H1 (cell line): ENCODE measurements around the gene BAZ2A. TPM values are rescaled to one million over a fixed set of nuclear protein-coding genes. Genes with fewer than 3 reads are reported as not detected.

Source experiments
- HDAC6 ChIP-seq: IDR thresholded peaks from one replicate; pipeline ENCODE4 v1.7.1; 2012; ENCODE audit warnings: low read depth, mild to moderate bottlenecking, inconsistent platforms, low read length, moderate library complexity
- polyA plus RNA-seq, 7 experiments: library from polyadenylated mRNA; depleted of rRNA in 3 of 7; stranded (reverse) in 5 of 7; unstranded in 2 of 7; fragments of >200 nt in 5 of 7; fragments of 200-250 nt in 2 of 7; gene quantifications; 1 replicate in 5 of 7; 2 replicates in 1 of 7; 4 replicates in 1 of 7; pipeline versions ENCODE4 v1.2.1 to v1.2.3, GENCODE V29; 2011 to 2013; ENCODE audit warnings: missing spikeins in 2 of 7, mixed read lengths in 2 of 7
- total RNA-seq: library from RNA; stranded (reverse); fragmentation: NEBNext Ultra II Directional; extraction: Animal tissue kit (Norgen Biotek cat#: 25700); gene quantifications from 2 replicates; pipeline ENCODE4 v1.2.1, GENCODE V29; 2021
- TF ChIP-seq, protein P1 (sequence below): fragments of 300-600 bp; sonication (generic); IDR thresholded peaks from 2 replicates; pipeline ENCODE4 v1.7.1; 2012; ENCODE audit warnings: low read length, moderate library complexity, mild to moderate bottlenecking, inconsistent platforms; ENCODE audit not compliant: insufficient replicate concordance

The BAZ2A gene
- total and polyA plus RNA-seq, 2 of the 8 experiments (the other 6 are each of a cell fraction or from before 2014, with no cell fraction given) = 52.0 to 110 TPM

DNA sequence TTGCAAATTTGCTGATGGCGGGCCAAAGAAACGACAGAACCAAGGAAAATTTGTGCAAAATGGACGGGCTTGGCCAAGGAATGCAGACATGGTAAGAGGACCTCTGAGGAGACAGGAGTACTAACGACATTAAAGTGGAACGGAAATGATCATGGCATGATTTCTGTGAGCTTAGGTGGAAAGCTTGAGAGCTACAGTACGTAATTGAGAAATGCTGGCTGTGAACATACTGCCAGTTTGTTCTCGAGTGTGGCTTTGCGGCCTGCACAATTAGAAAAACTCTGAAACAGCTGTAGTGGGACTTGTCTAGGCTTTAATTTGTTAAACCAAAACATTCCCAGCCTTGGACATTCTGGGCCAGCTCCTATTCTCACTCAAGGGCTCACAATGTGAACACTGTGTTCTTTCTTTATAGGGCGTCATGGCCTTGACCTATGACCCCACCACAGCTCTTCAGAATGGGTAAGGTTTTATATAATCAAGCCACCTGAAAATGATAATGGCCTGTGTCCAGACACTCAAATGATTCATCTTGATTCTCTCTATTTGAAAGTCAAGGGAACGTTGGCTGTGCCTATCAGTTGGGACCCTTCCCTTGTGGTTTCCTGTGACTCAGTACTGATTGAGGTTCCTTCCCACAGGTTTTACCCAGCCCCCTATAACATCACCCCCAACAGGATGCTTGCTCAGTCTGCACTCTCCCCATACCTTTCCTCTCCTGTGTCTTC lies 48.5 kb downstream of the BAZ2A start (continued):
- TF ChIP-seq, protein P1, sequence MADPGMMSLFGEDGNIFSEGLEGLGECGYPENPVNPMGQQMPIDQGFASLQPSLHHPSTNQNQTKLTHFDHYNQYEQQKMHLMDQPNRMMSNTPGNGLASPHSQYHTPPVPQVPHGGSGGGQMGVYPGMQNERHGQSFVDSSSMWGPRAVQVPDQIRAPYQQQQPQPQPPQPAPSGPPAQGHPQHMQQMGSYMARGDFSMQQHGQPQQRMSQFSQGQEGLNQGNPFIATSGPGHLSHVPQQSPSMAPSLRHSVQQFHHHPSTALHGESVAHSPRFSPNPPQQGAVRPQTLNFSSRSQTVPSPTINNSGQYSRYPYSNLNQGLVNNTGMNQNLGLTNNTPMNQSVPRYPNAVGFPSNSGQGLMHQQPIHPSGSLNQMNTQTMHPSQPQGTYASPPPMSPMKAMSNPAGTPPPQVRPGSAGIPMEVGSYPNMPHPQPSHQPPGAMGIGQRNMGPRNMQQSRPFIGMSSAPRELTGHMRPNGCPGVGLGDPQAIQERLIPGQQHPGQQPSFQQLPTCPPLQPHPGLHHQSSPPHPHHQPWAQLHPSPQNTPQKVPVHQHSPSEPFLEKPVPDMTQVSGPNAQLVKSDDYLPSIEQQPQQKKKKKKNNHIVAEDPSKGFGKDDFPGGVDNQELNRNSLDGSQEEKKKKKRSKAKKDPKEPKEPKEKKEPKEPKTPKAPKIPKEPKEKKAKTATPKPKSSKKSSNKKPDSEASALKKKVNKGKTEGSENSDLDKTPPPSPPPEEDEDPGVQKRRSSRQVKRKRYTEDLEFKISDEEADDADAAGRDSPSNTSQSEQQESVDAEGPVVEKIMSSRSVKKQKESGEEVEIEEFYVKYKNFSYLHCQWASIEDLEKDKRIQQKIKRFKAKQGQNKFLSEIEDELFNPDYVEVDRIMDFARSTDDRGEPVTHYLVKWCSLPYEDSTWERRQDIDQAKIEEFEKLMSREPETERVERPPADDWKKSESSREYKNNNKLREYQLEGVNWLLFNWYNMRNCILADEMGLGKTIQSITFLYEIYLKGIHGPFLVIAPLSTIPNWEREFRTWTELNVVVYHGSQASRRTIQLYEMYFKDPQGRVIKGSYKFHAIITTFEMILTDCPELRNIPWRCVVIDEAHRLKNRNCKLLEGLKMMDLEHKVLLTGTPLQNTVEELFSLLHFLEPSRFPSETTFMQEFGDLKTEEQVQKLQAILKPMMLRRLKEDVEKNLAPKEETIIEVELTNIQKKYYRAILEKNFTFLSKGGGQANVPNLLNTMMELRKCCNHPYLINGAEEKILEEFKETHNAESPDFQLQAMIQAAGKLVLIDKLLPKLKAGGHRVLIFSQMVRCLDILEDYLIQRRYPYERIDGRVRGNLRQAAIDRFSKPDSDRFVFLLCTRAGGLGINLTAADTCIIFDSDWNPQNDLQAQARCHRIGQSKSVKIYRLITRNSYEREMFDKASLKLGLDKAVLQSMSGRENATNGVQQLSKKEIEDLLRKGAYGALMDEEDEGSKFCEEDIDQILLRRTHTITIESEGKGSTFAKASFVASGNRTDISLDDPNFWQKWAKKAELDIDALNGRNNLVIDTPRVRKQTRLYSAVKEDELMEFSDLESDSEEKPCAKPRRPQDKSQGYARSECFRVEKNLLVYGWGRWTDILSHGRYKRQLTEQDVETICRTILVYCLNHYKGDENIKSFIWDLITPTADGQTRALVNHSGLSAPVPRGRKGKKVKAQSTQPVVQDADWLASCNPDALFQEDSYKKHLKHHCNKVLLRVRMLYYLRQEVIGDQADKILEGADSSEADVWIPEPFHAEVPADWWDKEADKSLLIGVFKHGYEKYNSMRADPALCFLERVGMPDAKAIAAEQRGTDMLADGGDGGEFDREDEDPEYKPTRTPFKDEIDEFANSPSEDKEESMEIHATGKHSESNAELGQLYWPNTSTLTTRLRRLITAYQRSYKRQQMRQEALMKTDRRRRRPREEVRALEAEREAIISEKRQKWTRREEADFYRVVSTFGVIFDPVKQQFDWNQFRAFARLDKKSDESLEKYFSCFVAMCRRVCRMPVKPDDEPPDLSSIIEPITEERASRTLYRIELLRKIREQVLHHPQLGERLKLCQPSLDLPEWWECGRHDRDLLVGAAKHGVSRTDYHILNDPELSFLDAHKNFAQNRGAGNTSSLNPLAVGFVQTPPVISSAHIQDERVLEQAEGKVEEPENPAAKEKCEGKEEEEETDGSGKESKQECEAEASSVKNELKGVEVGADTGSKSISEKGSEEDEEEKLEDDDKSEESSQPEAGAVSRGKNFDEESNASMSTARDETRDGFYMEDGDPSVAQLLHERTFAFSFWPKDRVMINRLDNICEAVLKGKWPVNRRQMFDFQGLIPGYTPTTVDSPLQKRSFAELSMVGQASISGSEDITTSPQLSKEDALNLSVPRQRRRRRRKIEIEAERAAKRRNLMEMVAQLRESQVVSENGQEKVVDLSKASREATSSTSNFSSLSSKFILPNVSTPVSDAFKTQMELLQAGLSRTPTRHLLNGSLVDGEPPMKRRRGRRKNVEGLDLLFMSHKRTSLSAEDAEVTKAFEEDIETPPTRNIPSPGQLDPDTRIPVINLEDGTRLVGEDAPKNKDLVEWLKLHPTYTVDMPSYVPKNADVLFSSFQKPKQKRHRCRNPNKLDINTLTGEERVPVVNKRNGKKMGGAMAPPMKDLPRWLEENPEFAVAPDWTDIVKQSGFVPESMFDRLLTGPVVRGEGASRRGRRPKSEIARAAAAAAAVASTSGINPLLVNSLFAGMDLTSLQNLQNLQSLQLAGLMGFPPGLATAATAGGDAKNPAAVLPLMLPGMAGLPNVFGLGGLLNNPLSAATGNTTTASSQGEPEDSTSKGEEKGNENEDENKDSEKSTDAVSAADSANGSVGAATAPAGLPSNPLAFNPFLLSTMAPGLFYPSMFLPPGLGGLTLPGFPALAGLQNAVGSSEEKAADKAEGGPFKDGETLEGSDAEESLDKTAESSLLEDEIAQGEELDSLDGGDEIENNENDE = no peak
- no peak for TF ChIP-seq HDAC6
